ENCODE data around the gene PTPRE.

DNA sequence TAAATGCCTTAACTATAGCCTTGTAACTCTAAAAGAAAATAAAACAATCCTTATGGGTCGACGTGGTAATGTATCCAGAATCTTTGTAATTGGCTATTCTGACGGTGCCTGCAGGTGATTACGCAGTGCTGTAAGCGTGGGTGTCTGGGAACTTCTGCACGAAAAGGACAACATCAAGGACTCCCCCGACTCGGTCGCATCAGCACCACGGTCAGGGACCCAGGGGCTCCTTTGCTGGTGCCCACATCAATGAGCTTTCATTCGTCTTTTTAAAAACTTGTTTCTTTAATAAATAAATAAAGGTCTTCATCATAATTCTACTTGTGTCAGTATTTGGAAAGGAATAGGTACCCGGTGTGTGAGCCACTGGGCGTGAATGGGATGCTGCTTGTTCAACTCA, 206.1 kb downstream of the PTPRE start:
- no peak for TF ChIP-seq POLR2A (IDR thresholded peaks at IDR 0.05)
- TF ChIP-seq, protein P1, sequence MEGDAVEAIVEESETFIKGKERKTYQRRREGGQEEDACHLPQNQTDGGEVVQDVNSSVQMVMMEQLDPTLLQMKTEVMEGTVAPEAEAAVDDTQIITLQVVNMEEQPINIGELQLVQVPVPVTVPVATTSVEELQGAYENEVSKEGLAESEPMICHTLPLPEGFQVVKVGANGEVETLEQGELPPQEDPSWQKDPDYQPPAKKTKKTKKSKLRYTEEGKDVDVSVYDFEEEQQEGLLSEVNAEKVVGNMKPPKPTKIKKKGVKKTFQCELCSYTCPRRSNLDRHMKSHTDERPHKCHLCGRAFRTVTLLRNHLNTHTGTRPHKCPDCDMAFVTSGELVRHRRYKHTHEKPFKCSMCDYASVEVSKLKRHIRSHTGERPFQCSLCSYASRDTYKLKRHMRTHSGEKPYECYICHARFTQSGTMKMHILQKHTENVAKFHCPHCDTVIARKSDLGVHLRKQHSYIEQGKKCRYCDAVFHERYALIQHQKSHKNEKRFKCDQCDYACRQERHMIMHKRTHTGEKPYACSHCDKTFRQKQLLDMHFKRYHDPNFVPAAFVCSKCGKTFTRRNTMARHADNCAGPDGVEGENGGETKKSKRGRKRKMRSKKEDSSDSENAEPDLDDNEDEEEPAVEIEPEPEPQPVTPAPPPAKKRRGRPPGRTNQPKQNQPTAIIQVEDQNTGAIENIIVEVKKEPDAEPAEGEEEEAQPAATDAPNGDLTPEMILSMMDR (IDR thresholded peaks at IDR 0.05), result no peak

Measured in right lobe of liver (tissue), 4 donors.